Transverse colon (tissue), 4 donors: ENCODE measurements around the gene CERS4. TPM values are rescaled to one million over a fixed set of nuclear protein-coding genes. Genes with fewer than 3 reads are reported as not detected.
"Not testable (repeated sequence)": the region's sequence is repeated elsewhere in the genome, so short reads cannot be mapped to it uniquely, and the experiment has no call there.

Experiments
- DNase-seq: peaks from one replicate; pipeline ENCODE4 v3.0.0-alpha.2; 2019
- H3K27ac ChIP-seq, 4 donors: fragments of 200-600 bp; sonication (generic); 2 replicates each; pipeline ENCODE4 v1.5.1; 2016 to 2018; ENCODE audit warnings: inconsistent platforms in 4 of 4
- H3K27me3 ChIP-seq: fragments of 200-600 bp; sonication (generic); 2 replicates; pipeline ENCODE4 v1.5.1; 2017; ENCODE audit warnings: inconsistent platforms
- H3K36me3 ChIP-seq, 4 donors: fragments of 200-600 bp; sonication (generic); 2 replicates each; pipeline ENCODE4 v1.5.1; 2017 to 2019; ENCODE audit warnings: inconsistent platforms in 4 of 4
- H3K4me1 ChIP-seq, 4 donors: fragments of 200-600 bp; sonication (generic); 2 replicates each; pipeline ENCODE4 v1.5.1; 2017 to 2020; ENCODE audit warnings: inconsistent platforms in 4 of 4
- H3K4me3 ChIP-seq, 4 donors: fragments of 200-600 bp; sonication (generic); 1 replicate in 1 of 4; 2 replicates in 3 of 4; pipeline versions ENCODE4 v1.5.1 to v1.6.1; 2017 to 2019; ENCODE audit warnings: inconsistent platforms in 4 of 4
- H3K9me3 ChIP-seq, 2 donors: fragments of 200-600 bp; sonication (generic); 2 replicates each; pipeline ENCODE4 v1.5.1; 2017 to 2019; ENCODE audit warnings: inconsistent platforms in 2 of 2
- EP300 ChIP-seq: sonication (generic); formaldehyde crosslinking; IDR thresholded peaks from one replicate; pipeline ENCODE4 v1.6.1; 2017; ENCODE audit warnings: antibody characterized with exemption, low read depth
- POLR2A ChIP-seq: fragments of 450-650 bp; IDR thresholded peaks from one replicate; pipeline ENCODE4 v1.6.1; 2016; ENCODE audit warnings: antibody characterized with exemption, mild to moderate bottlenecking, moderate library complexity
- POLR2AphosphoS5 ChIP-seq, 3 donors: sonication (generic); formaldehyde crosslinking; IDR thresholded peaks; one replicate each; pipeline ENCODE4 v1.6.1; 2016; ENCODE audit warnings: antibody characterized with exemption in 3 of 3
- WGBS, 2 donors: methylation state at CpG; one replicate each; pipeline ENCODE4 v1.1.5; 2018; ENCODE audit warnings: low coverage in 1 of 2; 5-methylcytosine and 5-hydroxymethylcytosine counted together
- in situ Hi-C, 4 donors: fragments of 200-750 bp; cut with MboI; loops; one replicate each; pipeline versions ENCODE4 v1.15.0 to v1.15.1; 2017; ENCODE audit warnings: low sequenced_read_pairs in 3 of 4, low pct_ligation_motif_present in 1 of 4, low pct_unique_long_range_greater_than_20kb in 1 of 4
- intact Hi-C: fragments of 100-400 bp; cut with DNase I; formaldehyde crosslinking; loops from one replicate; pipeline ENCODE4 v1.15.1; 2023; ENCODE audit warnings: low total_unique reads
- total RNA-seq, 4 donors: library from RNA; depleted of rRNA; stranded (reverse); fragments of >200 nt; gene quantifications; one replicate each; pipeline ENCODE4 v1.1.0, GENCODE V29; 2016
- TF ChIP-seq, protein P1 (sequence below), 5 experiments: fragments of 200-600 bp in 3 of 5; fragments of 450-650 bp in 2 of 5; sonication (generic) in 3 of 5; IDR thresholded peaks; 1 replicate in 2 of 5; 2 replicates in 3 of 5; pipeline ENCODE4 v1.5.1; 2016 to 2017; ENCODE audit warnings: antibody characterized with exemption in 5 of 5, inconsistent platforms in 3 of 5, mild to moderate bottlenecking in 2 of 5, moderate library complexity in 1 of 5

The CERS4 gene
- total RNA-seq, 4 donors from 2014 or later = 3.4 to 58.0 (median 19.7) TPM

DNA sequence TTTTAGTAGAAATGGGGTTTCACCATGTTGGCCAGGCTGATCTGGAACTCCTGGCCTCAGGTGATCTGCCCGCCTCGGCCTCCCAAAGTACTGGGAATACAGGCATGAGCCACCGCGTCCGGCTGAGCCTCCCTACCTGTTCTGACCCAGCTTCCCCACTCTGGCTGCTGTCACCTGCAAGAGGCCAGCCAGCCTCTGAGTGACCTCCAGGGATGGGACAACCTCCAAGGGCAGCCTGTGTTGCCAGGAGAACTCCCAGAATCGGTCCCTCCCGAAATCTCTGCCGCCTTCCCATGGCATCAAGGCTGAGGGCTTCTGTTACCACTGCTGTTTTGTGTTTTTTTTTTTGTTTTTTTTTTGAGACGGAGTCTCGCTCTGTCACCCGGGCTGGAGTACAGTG lies 11.3 kb downstream of the CERS4 start:
- Histone ChIP-seq H3K27ac (no peak overlapping the region), H3K4me1 (no peaks in the 10 kb centered on the region), H3K9me3 (no peaks in the 10 kb centered on the region), H3K36me3 (no peaks in the 10 kb centered on the region), H3K4me3 (no peak overlapping the region), H3K27me3 (no peaks in the 10 kb centered on the region)
- intact Hi-C loops (no loop called here), in situ Hi-C loops (no loop called here)
- DNase-seq = no peak
- TF ChIP-seq EP300 (no peak), POLR2A (no peak), POLR2AphosphoS5 (IDR thresholded peaks at IDR 0.05) (no peak)
- TF ChIP-seq, protein P1, sequence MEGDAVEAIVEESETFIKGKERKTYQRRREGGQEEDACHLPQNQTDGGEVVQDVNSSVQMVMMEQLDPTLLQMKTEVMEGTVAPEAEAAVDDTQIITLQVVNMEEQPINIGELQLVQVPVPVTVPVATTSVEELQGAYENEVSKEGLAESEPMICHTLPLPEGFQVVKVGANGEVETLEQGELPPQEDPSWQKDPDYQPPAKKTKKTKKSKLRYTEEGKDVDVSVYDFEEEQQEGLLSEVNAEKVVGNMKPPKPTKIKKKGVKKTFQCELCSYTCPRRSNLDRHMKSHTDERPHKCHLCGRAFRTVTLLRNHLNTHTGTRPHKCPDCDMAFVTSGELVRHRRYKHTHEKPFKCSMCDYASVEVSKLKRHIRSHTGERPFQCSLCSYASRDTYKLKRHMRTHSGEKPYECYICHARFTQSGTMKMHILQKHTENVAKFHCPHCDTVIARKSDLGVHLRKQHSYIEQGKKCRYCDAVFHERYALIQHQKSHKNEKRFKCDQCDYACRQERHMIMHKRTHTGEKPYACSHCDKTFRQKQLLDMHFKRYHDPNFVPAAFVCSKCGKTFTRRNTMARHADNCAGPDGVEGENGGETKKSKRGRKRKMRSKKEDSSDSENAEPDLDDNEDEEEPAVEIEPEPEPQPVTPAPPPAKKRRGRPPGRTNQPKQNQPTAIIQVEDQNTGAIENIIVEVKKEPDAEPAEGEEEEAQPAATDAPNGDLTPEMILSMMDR (IDR thresholded peaks at IDR 0.05) = no peak
- 90 to 91% methylated on average over 2 to 11 of the region's 11 CpGs for WGBS, 2 donors

DNA sequence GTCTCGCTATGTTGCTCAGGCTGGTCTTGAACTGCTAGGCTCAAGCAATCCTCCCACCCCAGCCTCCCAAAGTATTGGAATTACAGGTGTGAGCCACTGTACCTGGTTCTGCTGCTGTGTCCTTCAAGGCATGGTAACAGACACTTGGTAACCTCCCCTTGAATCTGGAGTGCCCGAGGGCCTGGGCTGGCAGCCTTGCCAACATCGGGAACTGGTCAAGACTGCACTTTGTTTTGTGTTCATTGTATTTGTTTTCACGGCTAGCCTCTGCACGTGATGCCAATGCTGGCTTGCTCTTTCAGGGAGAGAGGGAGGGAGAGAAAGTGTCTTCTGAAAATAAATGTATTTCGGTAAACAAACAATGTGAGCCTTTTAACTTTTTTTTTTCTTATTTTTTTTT lies 12.0 kb downstream of the CERS4 start:
- no peak overlapping the region for H3K27ac ChIP-seq
- in situ Hi-C loops (no loop called here), intact Hi-C loops (no loop called here)
- H3K4me3 ChIP-seq = no peak overlapping the region
- H3K9me3 ChIP-seq = no peaks in the 10 kb centered on the region
- H3K27me3 ChIP-seq = no peaks in the 10 kb centered on the region
- 70 to 73% methylated on average over 4 to 6 of the region's 6 CpGs for WGBS, 2 donors
- TF ChIP-seq EP300 = no peak
- TF ChIP-seq, protein P1 (IDR thresholded peaks at IDR 0.05) = no peak
- no peak for TF ChIP-seq POLR2AphosphoS5 (IDR thresholded peaks at IDR 0.05)
- no peak for TF ChIP-seq POLR2A
- H3K4me1 ChIP-seq = no peaks in the 10 kb centered on the region
- DNase-seq = no peak
- no peaks in the 10 kb centered on the region for H3K36me3 ChIP-seq

DNA sequence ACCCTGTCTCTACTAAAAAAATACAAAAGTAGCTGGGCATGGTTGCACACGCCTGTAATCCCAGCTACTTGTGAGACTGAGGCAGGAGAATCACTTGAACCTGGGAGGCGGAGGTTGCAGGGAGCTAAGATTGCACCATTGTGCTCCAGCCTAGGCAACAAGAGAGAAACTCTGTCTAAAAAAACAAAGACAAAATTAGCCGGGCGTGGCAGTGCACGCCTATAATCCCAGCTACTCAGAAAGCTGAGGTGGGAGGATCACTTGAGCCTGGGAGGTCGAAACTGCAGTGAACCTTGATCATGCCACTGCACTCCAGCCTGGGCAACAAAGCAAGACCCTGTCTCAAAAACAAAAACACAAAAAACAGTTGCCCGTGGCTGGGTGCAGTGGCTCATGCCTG lies 14.3 kb downstream of the CERS4 start:
- 54 to 70% methylated on average over 6 to 7 of the region's 7 CpGs for WGBS, 2 donors
- H3K36me3 ChIP-seq = not testable (repeated sequence)

DNA sequence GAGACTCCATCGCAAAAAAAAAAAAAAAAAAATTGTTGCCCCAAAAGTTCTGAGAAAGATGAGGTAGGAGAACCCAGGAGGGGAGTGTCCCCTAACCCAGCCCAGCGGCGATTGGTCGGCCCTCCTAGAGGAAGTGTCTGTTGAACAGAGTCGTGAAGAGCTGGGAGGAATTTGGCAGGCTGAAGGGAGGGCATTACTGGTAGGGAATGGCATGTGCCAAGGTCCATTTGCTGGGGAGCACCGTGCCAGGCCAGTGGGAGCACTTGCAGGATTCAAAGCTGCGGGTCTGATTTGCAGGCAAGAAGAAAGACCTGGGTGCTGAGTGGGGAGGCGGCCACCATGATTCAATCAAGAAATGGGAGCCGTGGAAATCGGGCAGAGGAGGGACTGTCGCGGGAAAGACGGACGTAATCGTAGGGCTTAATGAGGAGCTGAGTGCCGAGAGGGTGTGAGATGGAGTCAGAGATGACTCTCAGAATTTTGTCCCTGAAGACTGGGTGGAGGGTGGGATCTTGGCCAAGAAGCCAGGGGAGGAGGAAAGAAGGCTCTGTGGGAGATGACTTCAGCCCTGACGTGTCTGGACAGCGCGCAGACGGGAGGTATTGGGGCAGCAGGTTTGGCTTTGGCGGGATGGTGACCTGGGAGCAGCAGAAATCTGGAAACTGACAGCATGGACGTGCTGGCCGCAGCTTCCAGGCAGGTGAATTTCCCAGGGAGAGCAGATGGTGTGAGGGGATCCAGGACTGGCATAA lies 15.4 kb downstream of the CERS4 start:
- Histone ChIP-seq H3K4me3 (no peak overlapping the region), H3K4me1 (no peaks in the 10 kb centered on the region), H3K27ac (no peak overlapping the region), H3K27me3 (no peaks in the 10 kb centered on the region), H3K9me3 (no peaks in the 10 kb centered on the region), H3K36me3 (no peaks in the 10 kb centered on the region)
- intact Hi-C loops = no loop called here
- DNase-seq = no peak
- 86 to 87% methylated on average over 4 to 22 of the region's 23 CpGs for WGBS, 2 donors
- in situ Hi-C loops = loop anchor here in 1 of 4 donors (25.0 kb wide), 1 partner anchor 262 kb away; no protein-coding TSS in a partner anchor
- TF ChIP-seq EP300 (no peak), POLR2AphosphoS5 (IDR thresholded peaks at IDR 0.05) (no peak), POLR2A (no peak)
- TF ChIP-seq, protein P1 (IDR thresholded peaks at IDR 0.05) = no peak

More for the DNA sequence above, 14.3 kb downstream of the CERS4 start:
- H3K4me1 ChIP-seq, in situ Hi-C loops, H3K27me3 ChIP-seq, DNase-seq, intact Hi-C loops, H3K9me3 ChIP-seq, H3K27ac ChIP-seq, H3K4me3 ChIP-seq: not testable (repeated sequence)
